Dedifferentiated amniotic fluid mesenchymal stem cell (primary cell): ENCODE results near the gene FGD4.
"Not testable (repeated sequence)": the region's sequence is repeated elsewhere in the genome, so short reads cannot be mapped to it uniquely, and the experiment has no call there.

Experiments used
- DNase-seq: peaks from one replicate; pipeline ENCODE4 v3.0.0-alpha.2; 2016; ENCODE audit errors: extremely low spot score

The FGD4 gene

GRCh38 chr12:32522331-32523221 lies 123.2 kb downstream of the FGD4 start:
- no peak for DNase-seq

DNA sequence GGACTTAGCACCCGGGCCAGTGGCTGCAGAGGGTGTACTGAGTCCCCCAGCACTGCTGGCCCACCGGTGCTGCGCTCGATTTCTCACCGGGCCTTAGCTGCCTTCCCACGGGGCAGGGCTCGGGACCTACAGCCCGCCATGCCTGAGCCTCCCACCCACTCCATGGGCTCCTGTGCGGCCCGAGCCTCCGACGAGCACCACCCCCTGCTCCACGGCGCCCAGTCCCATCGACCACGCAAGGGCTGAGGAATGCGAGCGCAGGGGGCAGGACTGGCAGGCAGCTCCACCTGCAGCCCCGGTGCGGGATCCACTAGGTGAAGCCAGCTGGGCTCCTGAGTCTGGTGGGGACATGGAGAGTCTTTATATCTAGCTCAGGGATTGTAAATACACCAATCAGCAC lies 126.4 kb downstream of the FGD4 start:
- DNase-seq, result not testable (repeated sequence)

- DNase-seq, result not testable (repeated sequence)
Observed at GRCh38 chr12:32526343-32526742, 127.0 kb downstream of the FGD4 start.

GRCh38 chr12:32532422-32532821 lies 133.1 kb downstream of the FGD4 start:
- DNase-seq, result no peak

GRCh38 chr12:32532951-32533350 lies 133.6 kb downstream of the FGD4 start:
- DNase-seq, result no peak

DNA sequence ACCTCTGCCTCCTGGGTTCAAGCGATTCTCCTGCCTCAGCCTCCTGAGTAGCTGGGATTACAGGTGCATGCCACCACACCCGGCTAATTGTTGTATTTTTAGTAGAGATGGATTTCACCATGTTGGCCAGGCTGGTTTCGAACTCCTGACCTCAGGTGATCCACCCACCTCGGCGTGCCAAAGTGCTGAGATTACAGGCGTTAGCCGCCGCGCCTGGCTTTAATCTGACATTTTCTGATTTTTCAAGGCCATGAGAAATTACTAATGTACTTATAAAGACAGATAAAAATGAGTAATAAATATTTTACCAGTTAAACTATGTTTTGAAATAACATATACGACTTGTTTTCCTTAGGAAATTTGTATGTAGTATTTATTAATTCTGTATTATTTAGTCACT lies 134.1 kb downstream of the FGD4 start:
- DNase-seq, result not testable (repeated sequence)

GRCh38 chr12:32533971-32534590 lies 134.7 kb downstream of the FGD4 start:
- peak; percentile 52 for DNase-seq

DNA sequence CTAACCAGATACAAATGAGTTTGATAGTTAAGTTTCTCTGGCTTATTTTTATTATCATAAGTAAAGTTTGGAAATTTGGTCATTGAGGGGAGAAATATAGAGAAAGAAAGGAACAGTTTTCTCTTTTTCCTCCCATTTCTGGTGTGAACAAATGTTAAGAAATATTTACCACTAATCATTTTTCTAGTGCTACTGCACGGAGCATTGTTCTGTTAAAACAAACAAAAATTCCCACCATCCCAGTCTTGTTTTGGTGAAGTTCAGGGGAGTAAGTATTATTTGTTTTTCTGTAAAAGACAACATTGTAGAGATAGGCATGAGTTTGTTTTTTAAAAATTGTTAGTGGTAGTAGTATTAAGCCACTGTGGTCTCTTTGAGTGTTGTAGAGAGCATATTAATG lies 135.3 kb downstream of the FGD4 start:
- no peak for DNase-seq

- no peak for DNase-seq
Observed at GRCh38 chr12:32535288-32535999, 136.1 kb downstream of the FGD4 start.

DNA sequence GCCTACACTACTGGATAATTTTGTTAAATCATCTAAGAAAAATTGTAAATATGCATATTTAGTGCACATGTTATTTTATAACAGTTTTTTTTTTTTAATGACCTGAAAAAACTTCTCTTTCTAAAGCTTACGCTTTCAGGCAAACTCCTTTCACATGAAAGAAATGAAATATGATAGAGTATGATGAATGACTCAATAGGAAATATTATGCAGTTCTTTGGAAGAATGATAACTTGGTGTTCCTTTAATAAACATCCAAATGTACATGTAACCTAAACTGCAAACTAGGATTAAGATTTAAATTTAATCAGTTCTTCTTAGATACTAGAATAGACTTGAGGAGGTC lies 136.6 kb downstream of the FGD4 start:
- DNase-seq, result no peak

DNA sequence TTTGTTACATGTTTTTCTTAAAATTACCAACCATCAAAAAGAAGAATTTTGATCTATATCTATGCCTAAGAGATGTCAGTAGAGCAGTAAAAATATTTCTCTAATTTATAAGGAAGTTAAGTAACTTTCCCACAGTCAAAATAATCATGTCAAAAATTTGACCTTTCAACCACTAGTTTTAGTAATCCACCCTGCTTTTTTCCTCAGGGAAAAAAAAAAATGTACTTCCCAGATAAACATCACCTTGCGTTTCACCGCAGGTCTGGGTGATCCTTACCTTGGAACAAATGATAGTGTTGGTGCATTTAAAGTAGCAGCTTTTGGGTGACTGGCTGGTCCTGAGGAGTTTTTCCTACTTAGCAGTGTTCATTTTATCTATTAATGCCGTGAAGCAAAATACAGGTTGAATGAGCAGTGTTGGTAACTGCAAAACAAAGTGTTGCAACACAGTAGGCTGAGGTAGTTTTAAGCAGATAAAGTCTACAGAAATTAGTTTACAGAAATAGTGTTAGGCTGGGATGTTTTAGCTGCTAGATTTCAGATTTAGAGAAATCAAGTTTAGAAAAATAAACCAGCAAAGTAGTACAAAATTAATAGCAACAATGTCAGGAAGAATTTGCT lies 142.5 kb downstream of the FGD4 start:
- no peak for DNase-seq

DNA sequence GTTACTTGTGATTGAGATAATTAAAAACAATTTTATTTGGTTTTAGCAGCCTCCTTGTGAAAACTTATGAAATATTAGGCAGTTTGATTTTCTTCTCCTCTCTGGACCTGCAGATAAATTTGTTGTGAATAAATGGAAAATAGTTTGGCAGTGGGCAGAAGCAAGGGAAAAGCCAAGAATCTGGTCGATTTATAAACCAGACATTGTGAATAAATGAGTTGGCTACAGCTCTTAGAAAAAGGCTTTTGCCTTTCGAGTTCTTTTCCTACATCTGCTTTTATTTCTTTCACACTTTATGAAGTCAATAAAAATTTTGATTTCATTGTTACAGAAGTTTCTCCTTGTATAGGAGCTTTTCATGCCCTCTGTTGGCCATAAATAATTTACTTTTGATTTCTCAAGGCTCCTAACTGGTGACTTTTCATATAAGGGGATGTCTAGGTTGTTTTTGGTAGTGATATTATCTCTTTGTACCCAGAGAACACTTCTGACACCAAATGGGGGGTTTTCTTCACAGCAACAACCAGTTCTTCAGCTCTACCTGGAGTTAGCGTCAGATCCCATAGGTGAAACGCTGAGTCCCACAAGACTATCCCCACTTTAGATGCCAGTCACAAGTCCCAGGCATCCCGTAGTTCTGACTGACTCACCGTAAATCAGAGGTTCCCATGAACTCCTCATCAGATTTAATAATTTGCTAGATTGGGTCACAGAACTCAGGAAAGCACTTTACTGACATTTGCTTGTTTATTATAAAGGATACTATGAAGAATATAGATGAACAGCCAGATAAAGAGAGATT lies 143.3 kb downstream of the FGD4 start:
- DNase-seq, result no peak

DNA sequence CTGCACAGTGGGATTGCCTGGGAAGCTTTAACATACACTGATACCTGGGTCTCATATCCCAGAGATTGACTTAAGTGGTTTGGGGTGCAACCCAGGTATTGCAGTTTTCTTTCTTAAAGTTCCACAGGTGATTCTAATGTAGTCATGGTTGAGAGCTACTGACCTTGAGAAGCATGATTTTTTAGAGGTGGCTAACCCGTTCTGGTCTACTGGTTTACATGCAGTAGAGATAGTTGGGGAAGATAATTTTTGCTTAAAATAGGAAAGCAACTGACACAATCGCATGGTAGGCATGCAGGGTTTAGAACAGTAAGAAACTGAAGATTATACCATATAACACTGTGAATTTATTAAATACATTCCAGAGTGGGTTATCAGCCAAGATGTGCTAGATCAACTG lies 145.5 kb downstream of the FGD4 start:
- DNase-seq, result no peak

DNA sequence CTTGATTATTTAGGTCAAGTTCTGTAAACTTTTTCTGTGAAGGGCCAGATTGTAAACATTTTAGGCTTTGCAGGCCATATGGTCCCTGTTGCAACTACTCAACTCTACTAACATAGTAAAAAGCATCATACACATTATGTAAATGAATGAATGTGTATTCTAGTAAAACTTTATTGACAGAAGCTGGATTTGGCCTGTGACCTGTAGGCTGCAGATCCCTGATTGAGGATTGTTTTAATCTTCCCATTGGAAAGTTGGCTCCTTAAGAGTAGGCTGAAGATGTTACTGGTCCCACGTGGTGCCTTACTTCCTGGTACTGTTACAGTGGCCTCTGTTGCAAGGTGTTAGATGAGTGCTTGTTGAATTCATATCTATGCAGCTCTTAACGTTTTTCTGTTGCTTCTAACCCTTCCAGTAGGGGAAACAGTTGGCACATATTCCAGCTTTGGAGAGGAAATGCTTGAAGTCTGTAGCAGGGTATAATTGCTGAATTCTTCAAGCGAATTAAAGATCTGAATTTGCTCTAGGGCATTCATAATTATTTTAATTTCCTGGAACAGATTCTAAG lies 146.1 kb downstream of the FGD4 start:
- no peak for DNase-seq

GRCh38 chr12:32546272-32546671 lies 146.9 kb downstream of the FGD4 start:
- no peak for DNase-seq

- DNase-seq, result peak; percentile 54
Observed at GRCh38 chr12:32548691-32549281, 149.4 kb downstream of the FGD4 start.

DNA sequence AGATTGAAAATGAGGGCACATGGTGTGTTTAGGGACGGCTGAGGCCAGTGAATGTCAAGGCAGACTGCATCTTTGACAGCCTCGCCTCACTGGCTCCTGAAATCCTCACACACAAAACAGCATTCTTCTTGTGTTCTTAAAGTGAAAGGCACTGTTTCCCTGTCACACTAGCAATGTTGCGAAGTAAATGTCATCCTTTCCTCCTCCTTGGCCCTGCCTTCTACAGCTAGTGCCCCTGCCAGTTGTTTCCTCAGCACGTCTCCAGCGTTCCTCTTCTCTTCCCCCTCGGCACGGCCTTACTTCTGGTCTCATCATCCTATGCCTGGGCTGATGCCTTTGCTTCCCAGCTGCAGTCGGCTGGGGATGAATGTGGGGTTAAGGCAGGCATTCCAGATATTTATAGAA lies 150.3 kb downstream of the FGD4 start:
- DNase-seq, result no peak

- DNase-seq, result no peak
Observed at GRCh38 chr12:32551058-32551457, 151.7 kb downstream of the FGD4 start.

- peak; percentile 73 for DNase-seq
Observed at GRCh38 chr12:32558903-32559302, 159.5 kb downstream of the FGD4 start.

DNA sequence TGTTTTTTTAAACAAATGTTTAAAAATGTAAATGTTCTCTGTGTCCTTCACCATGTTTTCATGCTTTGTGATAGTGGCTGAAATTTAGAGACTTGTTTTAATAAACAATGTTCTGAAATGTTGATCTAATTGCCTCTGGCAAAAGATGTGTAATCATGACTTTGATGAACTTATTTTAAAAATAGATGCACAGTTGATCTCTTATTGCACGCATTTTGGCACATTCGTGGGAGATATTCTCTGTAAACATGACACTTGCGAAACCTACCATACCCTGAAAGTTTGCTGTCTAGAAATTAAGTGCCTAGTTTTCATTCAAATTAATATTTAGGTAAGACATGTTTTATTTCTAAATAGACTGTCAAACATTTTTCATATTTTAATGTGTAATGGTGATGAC lies 160.1 kb downstream of the FGD4 start:
- DNase-seq, result no peak

GRCh38 chr12:32560520-32560919 lies 161.2 kb downstream of the FGD4 start:
- no peak for DNase-seq
